HG03280 (cell line): ENCODE measurements around the gene GTPBP4.
"Not testable (repeated sequence)": the region's sequence is repeated elsewhere in the genome, so short reads cannot be mapped to it uniquely, and the experiment has no call there.

ENCODE experiments used
- ATAC-seq: cut with Tn5 transposase; IDR thresholded peaks from one replicate; pipeline ENCODE4 v1.9.1; 2021; ENCODE audit warnings: mild to moderate bottlenecking, moderate library complexity; ENCODE audit not compliant: unreplicated experiment

Gene GTPBP4

GRCh38 chr10:988667-989545 lies 672 bp downstream of the GTPBP4 start:
- ATAC-seq: no peak

DNA sequence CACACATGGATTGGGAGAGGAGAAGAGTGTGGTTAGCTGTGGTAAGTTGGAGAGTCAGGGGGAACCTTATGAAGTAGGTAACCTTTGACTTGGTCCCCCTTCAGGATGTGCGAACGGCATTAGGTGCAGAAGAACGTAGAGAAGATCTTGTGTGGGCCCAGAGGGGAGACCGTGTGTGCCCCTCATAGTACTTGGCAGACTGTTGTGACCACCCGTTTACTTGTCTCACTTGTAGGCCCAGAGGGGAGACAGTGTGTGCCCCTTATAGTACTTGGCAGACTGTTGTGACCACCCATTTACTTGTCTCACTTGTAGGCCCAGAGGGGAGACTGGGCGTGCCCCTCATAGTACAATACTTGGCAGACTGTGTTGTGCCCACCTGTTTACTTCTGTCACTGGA lies 2.6 kb downstream of the GTPBP4 start:
- no peak for ATAC-seq

GRCh38 chr10:992467-992866 lies 4.2 kb downstream of the GTPBP4 start:
- ATAC-seq: no peak

GRCh38 chr10:992871-993270 lies 4.6 kb downstream of the GTPBP4 start:
- ATAC-seq: no peak

DNA sequence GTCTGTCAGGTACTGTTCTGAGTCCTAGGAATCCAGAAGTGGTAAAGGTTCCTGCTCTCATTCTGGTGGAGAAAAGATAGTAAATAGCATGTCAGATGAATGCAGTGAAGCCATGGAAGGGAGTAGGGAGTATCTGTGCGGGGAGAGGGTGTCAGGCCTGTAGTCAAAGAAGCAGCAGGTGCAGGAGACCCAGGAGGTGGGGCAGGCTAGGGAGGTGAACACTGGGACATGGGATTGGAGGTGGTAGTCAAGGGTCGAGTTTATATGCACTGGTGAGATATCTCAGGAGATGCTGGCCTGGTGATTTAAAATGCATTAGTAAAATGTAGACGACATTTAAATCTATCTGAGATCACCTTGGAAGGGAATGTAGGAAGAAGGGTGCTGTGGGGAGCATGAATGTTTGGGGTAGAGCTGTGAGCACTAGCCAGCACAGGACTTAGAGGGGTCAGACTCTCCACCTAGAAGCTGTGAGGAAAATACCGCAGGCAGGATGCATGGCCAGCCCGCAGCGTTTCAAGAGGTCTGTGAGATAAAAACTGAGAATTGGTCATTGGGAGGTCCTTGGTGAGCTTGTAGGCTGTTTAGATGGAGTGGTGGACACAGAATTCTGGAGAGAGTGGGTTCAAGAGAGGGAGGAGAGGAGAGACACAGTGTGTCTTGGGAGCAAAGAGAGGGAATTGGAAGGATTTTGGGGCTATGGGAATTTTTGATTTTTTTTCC lies 6.8 kb downstream of the GTPBP4 start:
- ATAC-seq: no peak

- no peak for ATAC-seq
These were observed 7.3 kb downstream of the GTPBP4 start for GRCh38 chr10:995559-995926.

DNA sequence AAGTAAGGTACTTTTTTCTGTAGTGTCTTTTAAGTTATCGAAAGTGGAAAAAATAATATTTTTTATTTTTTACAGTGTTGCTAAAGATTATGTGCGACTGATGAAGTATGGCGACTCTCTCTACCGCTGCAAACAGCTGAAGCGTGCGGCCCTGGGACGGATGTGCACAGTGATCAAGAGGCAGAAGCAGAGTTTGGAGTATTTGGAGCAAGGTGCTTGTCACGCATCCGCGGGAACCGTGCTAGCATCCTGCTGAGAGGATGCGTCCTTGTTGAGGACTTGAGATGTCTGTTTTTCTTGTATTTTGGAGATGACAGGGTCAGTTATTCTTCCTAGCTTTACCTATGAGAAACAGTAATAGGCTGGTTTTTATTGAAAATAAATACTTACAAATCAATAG lies 7.8 kb downstream of the GTPBP4 start:
- no peak for ATAC-seq

DNA sequence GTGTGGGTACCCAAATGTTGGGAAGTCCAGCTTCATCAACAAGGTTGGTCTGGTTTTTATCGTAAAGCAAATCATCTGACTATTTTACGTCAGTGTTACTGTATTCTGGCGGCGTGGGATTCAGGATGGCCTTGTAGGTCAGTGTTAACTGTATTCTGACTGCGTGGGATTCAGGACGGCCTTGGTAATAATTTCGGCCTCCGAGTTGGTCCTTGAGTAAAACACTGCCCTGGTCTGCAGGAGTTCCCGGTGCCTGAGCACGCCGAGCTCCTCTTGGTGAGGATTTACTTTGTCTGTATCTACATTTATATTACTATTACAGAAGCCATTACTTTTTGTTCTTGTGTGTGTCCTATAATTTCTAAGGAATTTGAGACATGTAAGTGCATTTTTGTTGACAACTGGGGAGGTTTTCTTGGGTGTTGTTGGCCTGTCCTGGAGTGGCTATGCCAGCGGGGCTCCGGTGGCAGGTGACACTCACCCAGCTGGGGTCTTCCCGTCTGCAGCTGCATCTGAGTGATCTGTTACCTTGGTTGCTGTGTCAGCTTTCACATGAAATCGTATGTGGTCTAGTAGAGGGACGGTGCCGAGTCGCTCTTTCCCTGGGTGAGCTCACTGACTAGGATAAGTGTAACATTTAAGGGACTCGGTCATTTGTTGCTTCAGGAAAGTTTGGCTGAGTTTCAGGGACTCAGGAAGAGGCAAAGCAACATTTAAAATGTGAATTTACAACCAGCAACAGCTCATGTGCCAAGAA lies 9.2 kb downstream of the GTPBP4 start:
- ATAC-seq: no peak

GRCh38 chr10:1002425-1003006 lies 14.3 kb downstream of the GTPBP4 start:
- ATAC-seq: no peak

DNA sequence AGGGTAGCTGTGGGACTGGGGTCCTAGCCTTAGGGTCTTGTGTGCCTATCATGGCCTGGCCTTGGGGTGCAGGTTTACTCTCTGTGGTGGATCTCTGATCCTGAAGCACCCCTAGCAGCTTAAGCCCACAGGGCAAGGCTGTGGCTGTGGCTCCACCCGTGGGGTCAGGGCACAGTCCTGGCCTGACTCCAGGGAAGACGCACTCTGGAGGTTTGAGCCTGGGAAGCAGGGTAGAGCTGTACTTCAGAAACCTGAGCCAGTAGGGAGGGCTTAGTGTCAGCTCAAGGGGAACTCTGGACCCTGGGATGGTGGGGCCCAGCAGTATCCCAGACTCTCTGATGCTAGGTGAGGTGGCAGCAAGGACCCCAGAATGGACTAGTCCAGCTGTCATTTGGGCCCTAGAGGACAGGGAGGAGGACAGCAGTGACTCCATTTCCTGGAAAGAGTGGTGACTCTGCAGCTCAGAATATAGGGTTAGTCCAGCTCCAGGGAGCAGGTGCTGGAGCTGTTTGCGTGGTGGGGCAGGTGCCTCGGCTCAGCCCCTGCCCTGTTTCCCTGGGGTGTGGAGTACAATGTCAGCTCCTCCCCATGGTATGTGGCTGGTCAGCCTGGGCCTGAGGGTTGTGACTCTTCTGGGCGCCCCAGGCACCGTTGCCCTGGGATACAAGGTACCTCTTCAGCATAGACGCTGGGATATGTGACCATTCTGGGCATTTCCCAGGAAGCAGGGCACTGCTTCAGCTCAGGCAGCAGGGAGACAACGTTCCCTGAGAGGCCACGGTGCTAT lies 15.8 kb downstream of the GTPBP4 start:
- ATAC-seq: no peak

GRCh38 chr10:1006573-1006972 lies 18.3 kb downstream of the GTPBP4 start:
- no peak for ATAC-seq

- ATAC-seq: no peak
These were observed 19.3 kb downstream of the GTPBP4 start for GRCh38 chr10:1007583-1007982.

DNA sequence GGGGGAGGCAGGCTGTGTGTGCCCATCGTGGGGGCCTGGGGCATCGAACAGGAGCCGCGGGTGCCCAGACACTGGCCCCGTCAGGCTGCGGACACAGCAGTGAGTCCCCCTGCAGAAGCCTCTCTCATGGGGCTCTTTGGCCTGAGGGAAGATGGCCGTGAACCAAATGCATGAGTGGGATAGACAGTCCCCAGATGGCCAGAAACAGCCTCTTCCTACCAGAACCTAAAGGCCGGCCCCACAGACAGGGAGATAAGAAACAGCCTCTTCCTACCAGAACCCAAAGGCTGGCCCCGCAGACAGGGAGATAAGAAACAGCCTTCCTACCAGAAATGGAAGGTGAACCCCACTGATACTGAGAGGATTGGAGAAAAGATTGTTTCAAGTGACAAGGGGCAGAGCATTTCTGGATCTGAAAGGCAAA lies 20.8 kb downstream of the GTPBP4 start:
- ATAC-seq: no peak

DNA sequence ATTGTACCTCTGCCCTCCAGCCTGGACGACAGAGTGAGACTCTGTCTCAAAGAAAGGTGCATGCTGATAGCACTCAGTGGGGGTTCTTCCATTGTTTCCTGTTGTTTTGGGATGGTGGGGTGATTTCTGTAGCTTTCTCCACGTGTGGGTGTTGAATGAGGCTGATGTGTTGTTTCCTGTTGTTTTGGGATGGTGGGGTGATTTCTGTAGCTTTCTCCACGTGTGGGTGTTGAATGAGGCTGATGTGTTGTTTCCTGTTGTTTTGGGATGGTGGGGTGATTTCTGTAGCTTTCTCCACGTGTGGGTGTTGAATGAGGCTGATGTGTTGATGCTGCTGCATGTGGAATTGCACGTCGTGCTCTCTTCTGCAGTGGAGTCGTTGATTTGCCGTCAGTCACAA lies 21.7 kb downstream of the GTPBP4 start:
- not testable (repeated sequence) for ATAC-seq

- ATAC-seq: no peak
These were observed 22.5 kb downstream of the GTPBP4 start for GRCh38 chr10:1010703-1011102.

DNA sequence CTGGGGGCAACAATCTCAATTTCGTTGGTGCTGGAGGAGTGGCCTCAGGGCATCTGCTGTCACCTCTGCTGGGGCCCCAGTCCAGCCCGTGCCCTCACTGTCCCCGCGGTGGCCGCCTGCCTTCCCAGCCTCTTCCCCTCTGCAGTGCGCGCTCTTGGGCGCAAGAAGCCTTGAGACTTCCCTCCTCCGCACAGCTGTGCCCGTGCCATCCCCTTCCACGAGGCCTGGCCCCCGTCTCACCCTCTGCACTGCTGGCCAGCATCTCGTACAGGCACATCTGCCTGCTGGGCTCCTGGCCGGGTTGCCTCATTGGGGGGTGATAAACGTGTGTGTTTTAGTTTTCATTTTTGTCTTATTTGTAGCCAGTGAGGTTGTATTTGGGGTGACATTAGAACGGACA lies 23.5 kb downstream of the GTPBP4 start:
- ATAC-seq: no peak

- ATAC-seq: no peak
These were observed 27.5 kb downstream of the GTPBP4 start for GRCh38 chr10:1015688-1016087.

DNA sequence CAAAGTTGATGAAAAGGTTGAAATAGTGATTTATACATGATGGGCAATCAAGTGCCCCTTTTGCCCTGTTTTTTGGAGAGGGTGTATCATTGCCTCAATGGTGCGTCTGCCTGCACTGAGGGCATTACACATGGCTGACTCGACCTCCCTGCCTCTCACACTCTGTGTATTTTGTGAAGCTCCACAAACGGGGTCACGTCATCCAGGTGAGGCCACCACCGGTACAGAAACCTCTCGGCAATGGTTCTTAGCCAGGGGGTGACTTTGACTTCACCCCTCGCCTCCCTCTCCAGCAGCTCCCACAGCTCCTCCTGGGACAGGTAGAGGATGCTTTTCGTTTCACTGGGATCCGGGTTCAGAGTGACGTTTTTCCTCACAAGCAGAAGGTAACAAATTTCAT lies 31.1 kb downstream of the GTPBP4 start:
- ATAC-seq: no peak

GRCh38 chr10:1020460-1020859 lies 32.2 kb downstream of the GTPBP4 start:
- ATAC-seq: no peak

GRCh38 chr10:1020958-1021357 lies 32.7 kb downstream of the GTPBP4 start:
- ATAC-seq: no peak
